Liver (tissue), 9 donors: ENCODE measurements around the gene RNU6-7. TPM values are rescaled to one million over a fixed set of nuclear protein-coding genes. Genes with fewer than 3 reads are reported as not detected.

Experiments used
- DNase-seq: peaks from one replicate; pipeline ENCODE4 v3.0.0-alpha.2; 2017; ENCODE audit warnings: low spot score
- H3K27ac ChIP-seq, 2 donors: one replicate each; pipeline ENCODE4 v1.7.0; 2013; ENCODE audit warnings: inconsistent platforms in 2 of 2, low read length in 2 of 2, control low read depth in 1 of 2, low read depth in 1 of 2, mild to moderate bottlenecking in 1 of 2
- H3K27me3 ChIP-seq, 4 donors: one replicate each; pipeline versions ENCODE4 v1.6.1 to v1.7.0; 2013; ENCODE audit warnings: low read length in 3 of 4, inconsistent platforms in 1 of 4, mild to moderate bottlenecking in 1 of 4, moderate library complexity in 1 of 4; ENCODE audit not compliant: control insufficient read depth in 4 of 4, insufficient read depth in 4 of 4
- H3K36me3 ChIP-seq, 4 donors: one replicate each; pipeline versions ENCODE4 v1.6.1 to v1.7.0; 2013; ENCODE audit warnings: low read length in 3 of 4, mild to moderate bottlenecking in 3 of 4, low read depth in 1 of 4, moderate library complexity in 1 of 4; ENCODE audit not compliant: control insufficient read depth in 4 of 4, insufficient read depth in 3 of 4
- H3K4me1 ChIP-seq, 4 donors: one replicate each; pipeline versions ENCODE4 v1.6.1 to v1.7.0; 2013; ENCODE audit warnings: low read length in 3 of 4, mild to moderate bottlenecking in 3 of 4, moderate library complexity in 1 of 4; ENCODE audit not compliant: control insufficient read depth in 4 of 4, insufficient read depth in 4 of 4
- H3K4me3 ChIP-seq, 3 donors: one replicate each; pipeline versions ENCODE4 v1.6.1 to v1.7.0; 2013; ENCODE audit warnings: low read length in 3 of 3, control low read depth in 1 of 3, low read depth in 1 of 3, mild to moderate bottlenecking in 1 of 3
- H3K9ac ChIP-seq, 2 donors: one replicate each; pipeline ENCODE4 v1.7.0; 2013; ENCODE audit warnings: low read length in 2 of 2, mild to moderate bottlenecking in 2 of 2, moderate library complexity in 2 of 2, control low read depth in 1 of 2, low read depth in 1 of 2
- H3K9me3 ChIP-seq, 4 donors: one replicate each; pipeline versions ENCODE4 v1.6.1 to v1.7.0; 2013; ENCODE audit warnings: low read length in 3 of 4; ENCODE audit not compliant: control insufficient read depth in 4 of 4
- EGR1 ChIP-seq, 2 donors: IDR thresholded peaks; 2 replicates each; pipeline ENCODE4 v1.6.1; 2016 to 2018; ENCODE audit warnings: antibody characterized with exemption in 2 of 2, low read depth in 2 of 2
- FOXA1 ChIP-seq: IDR thresholded peaks from 2 replicates; pipeline ENCODE4 v1.6.1; 2016; ENCODE audit warnings: antibody characterized with exemption
- FOXA2 ChIP-seq: IDR thresholded peaks from 2 replicates; pipeline ENCODE4 v1.6.1; 2016; ENCODE audit warnings: antibody characterized with exemption
- GABPA ChIP-seq, 2 donors: IDR thresholded peaks in 1 of 2; conservative IDR thresholded peaks in 1 of 2; 2 replicates each; pipeline ENCODE4 v1.6.1; 2016; ENCODE audit warnings: antibody characterized with exemption in 2 of 2, mild to moderate bottlenecking in 1 of 2, moderate library complexity in 1 of 2
- HNF4A ChIP-seq, 2 donors: conservative IDR thresholded peaks; 2 replicates each; pipeline ENCODE4 v1.6.1; 2016; ENCODE audit warnings: antibody characterized with exemption in 2 of 2, mild to moderate bottlenecking in 2 of 2
- HNF4G ChIP-seq: IDR thresholded peaks from 2 replicates; pipeline ENCODE4 v1.6.1; 2016; ENCODE audit warnings: antibody characterized with exemption
- JUND ChIP-seq, 2 donors: IDR thresholded peaks; 2 replicates each; pipeline ENCODE4 v1.6.1; 2016; ENCODE audit warnings: antibody characterized with exemption in 2 of 2
- NR2F2 ChIP-seq: IDR thresholded peaks from 2 replicates; pipeline ENCODE4 v1.6.1; 2016; ENCODE audit warnings: antibody characterized with exemption
- RAD21 ChIP-seq, 2 donors: IDR thresholded peaks; 2 replicates each; pipeline ENCODE4 v1.6.1; 2016; ENCODE audit warnings: antibody characterized with exemption in 2 of 2, mild to moderate bottlenecking in 2 of 2
- RXRA ChIP-seq, 2 donors: IDR thresholded peaks; 2 replicates each; pipeline ENCODE4 v1.6.1; 2017 to 2018; ENCODE audit warnings: antibody characterized with exemption in 2 of 2, mild to moderate bottlenecking in 1 of 2
- SP1 ChIP-seq: IDR thresholded peaks from 2 replicates; pipeline ENCODE4 v1.6.1; 2018; ENCODE audit warnings: antibody characterized with exemption, mild to moderate bottlenecking
- TAF1 ChIP-seq: conservative IDR thresholded peaks from 2 replicates; pipeline ENCODE4 v1.6.1; 2016; ENCODE audit warnings: antibody characterized with exemption, mild to moderate bottlenecking
- YY1 ChIP-seq: IDR thresholded peaks from 2 replicates; pipeline ENCODE4 v1.6.1; 2016; ENCODE audit warnings: antibody characterized with exemption, mild to moderate bottlenecking
- WGBS: extraction: QIAGEN DNeasy Blood & Tissue Kit; methylation state at CpG from one replicate; pipeline ENCODE4 v1.1.7; 2013; 5-methylcytosine and 5-hydroxymethylcytosine counted together
- polyA plus RNA-seq, 2 donors: library from polyadenylated mRNA; stranded (reverse) in 1 of 2; unstranded in 1 of 2; fragments of 200-250 nt in 1 of 2; fragments of >200 nt in 1 of 2; fragmentation: Nextera tagmentation in 1 of 2; extraction: Ambion mirVana in 1 of 2; gene quantifications; one replicate each; pipeline versions ENCODE4 v1.2.1 to v1.2.3, GENCODE V29; 2013 to 2015
- total RNA-seq, 2 donors: library from RNA; depleted of rRNA; stranded (reverse); fragments of >200 nt; gene quantifications; one replicate each; pipeline ENCODE4 v1.2.3, GENCODE V29; 2014
- TF ChIP-seq, protein P1 (sequence below): IDR thresholded peaks from 2 replicates; pipeline ENCODE4 v1.6.1; 2016; ENCODE audit warnings: antibody characterized with exemption
- TF ChIP-seq, protein P2 (sequence below): IDR thresholded peaks from 2 replicates; pipeline ENCODE4 v1.6.1; 2016; ENCODE audit warnings: antibody characterized with exemption
- TF ChIP-seq, protein P3 (sequence below): IDR thresholded peaks from 2 replicates; pipeline ENCODE4 v1.6.1; 2016; ENCODE audit warnings: antibody characterized with exemption
- TF ChIP-seq, protein P4 (sequence below): fragments of 150-350 bp; IDR thresholded peaks from 2 replicates; pipeline ENCODE4 v1.5.1; 2017; ENCODE audit warnings: improper control_type of control experiment, low read depth, low read length; ENCODE audit not compliant: missing input control
- donor health status: healthy.
- donor health status: healthy.
- donor health status: healthy.
- donor health status: healthy.
- donor health status: healthy.

The RNU6-7 gene
- total and polyA plus RNA-seq, 4 donors: not detected

DNA sequence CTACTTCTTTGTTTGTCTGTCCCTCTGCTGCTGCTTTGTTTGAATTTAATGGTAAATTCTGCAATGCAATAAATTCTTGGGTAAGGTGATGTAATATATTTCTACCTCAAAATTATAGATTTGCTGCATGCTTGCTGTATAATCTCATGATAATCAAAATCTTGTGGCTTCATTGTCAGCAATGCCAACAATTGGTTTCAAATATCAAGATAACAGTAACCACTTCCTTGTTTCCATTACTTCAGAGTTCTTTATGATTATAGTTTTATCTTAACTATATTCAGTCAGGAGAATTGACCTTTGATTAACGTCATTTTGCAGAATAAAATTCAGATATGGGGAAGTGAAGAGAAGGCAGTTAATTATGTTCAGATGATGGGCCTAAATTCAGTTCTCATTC lies 31.4 kb downstream of the RNU6-7 start:
- no peak for DNase-seq
- no peak overlapping the region for H3K27ac ChIP-seq
- H3K9ac ChIP-seq: no peak overlapping the region
- no peaks in the 10 kb centered on the region for H3K27me3 ChIP-seq
- no peaks in the 10 kb centered on the region for H3K36me3 ChIP-seq
- no peak overlapping the region for H3K4me3 ChIP-seq
- WGBS: 68% methylated on average over 1 of the region's 1 CpG
- peaks cover 0 to 5% (median 1%) of the 10 kb centered on the region in 4 donors for H3K4me1 ChIP-seq
- no peaks in the 10 kb centered on the region for H3K9me3 ChIP-seq
- TF ChIP-seq FOXA2 (no peak), RXRA (IDR thresholded peaks at IDR 0.05) (no peak), YY1 (no peak), HNF4A (conservative IDR thresholded peaks at IDR 0.05) (no peak), HNF4G (no peak), FOXA1 (no peak), NR2F2 (no peak), EGR1 (IDR thresholded peaks at IDR 0.05; ENCODE audit: low read depth in 2 of 2) (no peak), GABPA (IDR thresholded peaks at IDR 0.05 in 1 of 2, conservative IDR thresholded peaks at IDR 0.05 in 1 of 2) (no peak), JUND (IDR thresholded peaks at IDR 0.05) (no peak)
- TF ChIP-seq, protein P1, sequence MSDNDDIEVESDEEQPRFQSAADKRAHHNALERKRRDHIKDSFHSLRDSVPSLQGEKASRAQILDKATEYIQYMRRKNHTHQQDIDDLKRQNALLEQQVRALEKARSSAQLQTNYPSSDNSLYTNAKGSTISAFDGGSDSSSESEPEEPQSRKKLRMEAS: no peak
- TF ChIP-seq, protein P2, sequence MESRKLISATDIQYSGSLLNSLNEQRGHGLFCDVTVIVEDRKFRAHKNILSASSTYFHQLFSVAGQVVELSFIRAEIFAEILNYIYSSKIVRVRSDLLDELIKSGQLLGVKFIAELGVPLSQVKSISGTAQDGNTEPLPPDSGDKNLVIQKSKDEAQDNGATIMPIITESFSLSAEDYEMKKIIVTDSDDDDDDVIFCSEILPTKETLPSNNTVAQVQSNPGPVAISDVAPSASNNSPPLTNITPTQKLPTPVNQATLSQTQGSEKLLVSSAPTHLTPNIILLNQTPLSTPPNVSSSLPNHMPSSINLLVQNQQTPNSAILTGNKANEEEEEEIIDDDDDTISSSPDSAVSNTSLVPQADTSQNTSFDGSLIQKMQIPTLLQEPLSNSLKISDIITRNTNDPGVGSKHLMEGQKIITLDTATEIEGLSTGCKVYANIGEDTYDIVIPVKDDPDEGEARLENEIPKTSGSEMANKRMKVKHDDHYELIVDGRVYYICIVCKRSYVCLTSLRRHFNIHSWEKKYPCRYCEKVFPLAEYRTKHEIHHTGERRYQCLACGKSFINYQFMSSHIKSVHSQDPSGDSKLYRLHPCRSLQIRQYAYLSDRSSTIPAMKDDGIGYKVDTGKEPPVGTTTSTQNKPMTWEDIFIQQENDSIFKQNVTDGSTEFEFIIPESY: no peak
- TF ChIP-seq, protein P3, sequence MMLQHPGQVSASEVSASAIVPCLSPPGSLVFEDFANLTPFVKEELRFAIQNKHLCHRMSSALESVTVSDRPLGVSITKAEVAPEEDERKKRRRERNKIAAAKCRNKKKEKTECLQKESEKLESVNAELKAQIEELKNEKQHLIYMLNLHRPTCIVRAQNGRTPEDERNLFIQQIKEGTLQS: no peak
- TF ChIP-seq, protein P4, sequence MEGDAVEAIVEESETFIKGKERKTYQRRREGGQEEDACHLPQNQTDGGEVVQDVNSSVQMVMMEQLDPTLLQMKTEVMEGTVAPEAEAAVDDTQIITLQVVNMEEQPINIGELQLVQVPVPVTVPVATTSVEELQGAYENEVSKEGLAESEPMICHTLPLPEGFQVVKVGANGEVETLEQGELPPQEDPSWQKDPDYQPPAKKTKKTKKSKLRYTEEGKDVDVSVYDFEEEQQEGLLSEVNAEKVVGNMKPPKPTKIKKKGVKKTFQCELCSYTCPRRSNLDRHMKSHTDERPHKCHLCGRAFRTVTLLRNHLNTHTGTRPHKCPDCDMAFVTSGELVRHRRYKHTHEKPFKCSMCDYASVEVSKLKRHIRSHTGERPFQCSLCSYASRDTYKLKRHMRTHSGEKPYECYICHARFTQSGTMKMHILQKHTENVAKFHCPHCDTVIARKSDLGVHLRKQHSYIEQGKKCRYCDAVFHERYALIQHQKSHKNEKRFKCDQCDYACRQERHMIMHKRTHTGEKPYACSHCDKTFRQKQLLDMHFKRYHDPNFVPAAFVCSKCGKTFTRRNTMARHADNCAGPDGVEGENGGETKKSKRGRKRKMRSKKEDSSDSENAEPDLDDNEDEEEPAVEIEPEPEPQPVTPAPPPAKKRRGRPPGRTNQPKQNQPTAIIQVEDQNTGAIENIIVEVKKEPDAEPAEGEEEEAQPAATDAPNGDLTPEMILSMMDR: no peak

DNA sequence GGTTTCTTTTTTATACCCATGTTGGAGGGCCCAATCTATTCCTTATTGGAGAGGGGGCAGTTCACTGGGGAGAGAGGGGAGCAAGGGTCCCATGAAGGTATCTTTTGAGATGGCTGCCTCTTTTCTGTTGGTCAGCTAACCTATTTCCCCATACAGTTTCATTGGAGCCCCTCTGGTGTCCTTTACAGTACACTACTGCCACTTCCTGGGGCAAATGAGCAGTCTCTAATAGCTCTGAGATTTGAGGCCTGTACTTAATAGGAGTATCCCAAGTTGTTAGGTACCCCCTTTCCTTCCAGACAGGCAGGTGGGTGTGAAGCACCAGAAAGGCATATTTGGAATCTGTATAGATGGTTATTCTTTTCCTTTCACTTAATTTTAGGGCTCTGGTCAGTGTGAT lies 42.6 kb downstream of the RNU6-7 start:
- H3K36me3 ChIP-seq: no peaks in the 10 kb centered on the region
- no peak overlapping the region for H3K9ac ChIP-seq
- H3K9me3 ChIP-seq: no peaks in the 10 kb centered on the region
- TF ChIP-seq RAD21 (IDR thresholded peaks at IDR 0.05) (peak; percentile 38 to 53), HNF4G (no peak)
- H3K27me3 ChIP-seq: no peaks in the 10 kb centered on the region
- H3K27ac ChIP-seq: no peak overlapping the region
- DNase-seq: no peak
- H3K4me1 ChIP-seq: no peaks in the 10 kb centered on the region
- no peak overlapping the region for H3K4me3 ChIP-seq

DNA sequence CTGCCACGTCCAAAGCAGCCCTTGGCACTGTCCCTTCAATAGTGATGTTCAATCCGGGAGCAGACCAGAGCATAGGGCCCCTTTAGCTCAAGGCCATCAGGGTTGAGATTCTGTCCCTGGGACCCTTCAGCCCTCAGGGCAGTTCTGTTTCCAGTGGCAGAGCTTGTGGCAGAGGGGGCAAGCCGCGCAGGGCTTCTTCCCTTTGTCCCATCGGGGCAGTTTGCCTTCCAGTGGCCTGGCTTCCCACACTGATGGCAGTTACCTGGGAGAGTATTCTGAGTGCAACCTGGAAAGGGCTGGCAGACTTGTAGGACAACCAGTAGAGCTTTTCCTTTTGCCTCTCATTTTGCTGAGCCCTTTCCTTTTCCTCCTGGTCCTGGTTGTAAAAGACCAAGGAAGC lies 44.9 kb downstream of the RNU6-7 start:
- DNase-seq: no peak
- Histone ChIP-seq H3K9me3 (no peaks in the 10 kb centered on the region), H3K27ac (no peak overlapping the region), H3K27me3 (no peaks in the 10 kb centered on the region), H3K9ac (no peak overlapping the region), H3K4me1 (peaks cover 0 to 2% (median 0%) of the 10 kb centered on the region in 4 donors), H3K4me3 (no peak overlapping the region), H3K36me3 (no peaks in the 10 kb centered on the region)
- 96% methylated on average over 5 of the region's 5 CpGs for WGBS
- TF ChIP-seq HNF4G (no peak), RAD21 (IDR thresholded peaks at IDR 0.05) (no peak), GABPA (IDR thresholded peaks at IDR 0.05 in 1 of 2, conservative IDR thresholded peaks at IDR 0.05 in 1 of 2) (no peak), FOXA1 (no peak), YY1 (no peak), NR2F2 (no peak), HNF4A (conservative IDR thresholded peaks at IDR 0.05) (no peak), EGR1 (IDR thresholded peaks at IDR 0.05; ENCODE audit: low read depth in 2 of 2) (no peak), TAF1 (no peak), SP1 (no peak), FOXA2 (no peak), JUND (IDR thresholded peaks at IDR 0.05) (no peak)
- TF ChIP-seq, protein P1: no peak
- TF ChIP-seq, protein P3: no peak
- TF ChIP-seq, protein P2: no peak
